H1 (cell line): Measurements from ENCODE around the gene TDP2. TPM values are rescaled to one million over a fixed set of nuclear protein-coding genes. Genes with fewer than 3 reads are reported as not detected.

Source experiments
- CTCF ChIA-PET: fragments of 300-600 bp; sonication (Branson Sonifier 250); formaldehyde crosslinking; loops from one replicate; lab custom pipeline; 2021; ENCODE audit not compliant: partially characterized antibody; lab: Charles Lee
- POLR2A ChIA-PET: fragments of 300-600 bp; sonication (Branson Sonifier 250); formaldehyde crosslinking; loops from one replicate; lab custom pipeline; 2021; ENCODE audit warnings: inconsistent platforms; ENCODE audit not compliant: partially characterized antibody; lab: Charles Lee
- DNase-seq, 2 experiments: peaks; one replicate each; pipeline versions ENCODE4 v3.0.0 to v3.0.0-alpha.2; 2010 to 2022; ENCODE audit warnings: low spot score in 2 of 2, low read depth in 1 of 2, mixed read lengths in 1 of 2
- FAIRE-seq: peaks from 2 replicates; lab custom pipeline; 2011; peaks lifted over from hg19 to GRCh38; lab: Jason Lieb, UNC
- H2AFZ ChIP-seq: 2 replicates; pipeline ENCODE4 v1.8.1; 2012; ENCODE audit warnings: low read length, inconsistent platforms
- H2AK5ac ChIP-seq: 2 replicates; pipeline ENCODE4 v1.6.1; 2013; ENCODE audit warnings: low read depth, low read length
- H2BK120ac ChIP-seq: replicated peaks from 2 replicates; pipeline ENCODE3; 2013; ENCODE audit warnings: low read depth, low read length, inconsistent platforms
- H2BK12ac ChIP-seq: 2 replicates; pipeline ENCODE4 v1.6.1; 2013; ENCODE audit warnings: low read depth, low read length
- H2BK15ac ChIP-seq: 2 replicates; pipeline ENCODE4 v1.6.1; 2013; ENCODE audit warnings: low read length
- H2BK20ac ChIP-seq: 2 replicates; pipeline ENCODE4 v1.6.1; 2013; ENCODE audit warnings: low read length
- H2BK5ac ChIP-seq: 2 replicates; pipeline ENCODE4 v1.6.1; 2013; ENCODE audit warnings: low read depth, low read length
- H3K14ac ChIP-seq: 2 replicates; pipeline ENCODE4 v1.6.1; 2013; ENCODE audit warnings: inconsistent platforms; ENCODE audit not compliant: insufficient read length
- H3K18ac ChIP-seq: 2 replicates; pipeline ENCODE4 v1.6.1; 2013; ENCODE audit warnings: low read length; ENCODE audit errors: extremely low read depth
- H3K23ac ChIP-seq: 2 replicates; pipeline ENCODE4 v1.6.1; 2013; ENCODE audit warnings: inconsistent platforms; ENCODE audit not compliant: insufficient read length
- H3K23me2 ChIP-seq: 2 replicates; pipeline ENCODE4 v1.6.1; 2013; ENCODE audit warnings: low read depth, low read length
- H3K27ac ChIP-seq: 2 replicates; pipeline ENCODE4 v1.6.1; 2011; ENCODE audit warnings: low read depth, low read length, inconsistent platforms
- H3K27me3 ChIP-seq, 4 experiments: replicated peaks in 1 of 4; 1 replicate in 1 of 4; 2 replicates in 3 of 4; pipeline versions ENCODE4 v1.6.1 to v1.8.1; 2011 to 2013; ENCODE audit warnings: low read length in 3 of 4, mild to moderate bottlenecking in 3 of 4, inconsistent platforms in 2 of 4, mixed read lengths in 2 of 4, moderate library complexity in 1 of 4; ENCODE audit not compliant: control insufficient read depth in 3 of 4, insufficient read depth in 3 of 4; ENCODE audit errors: extremely low read depth in 1 of 4
- H3K36me3 ChIP-seq, 4 experiments: 2 replicates each; pipeline versions ENCODE4 v1.6.1 to v1.8.1; 2011 to 2013; ENCODE audit warnings: mild to moderate bottlenecking in 4 of 4, low read length in 3 of 4, moderate library complexity in 2 of 4, control low read depth in 1 of 4, inconsistent platforms in 1 of 4; ENCODE audit not compliant: insufficient read depth in 4 of 4, control insufficient read depth in 2 of 4
- H3K4ac ChIP-seq: replicated peaks from 2 replicates; pipeline ENCODE3; 2013; ENCODE audit warnings: low read length, low read depth, mixed read lengths, inconsistent platforms; ENCODE audit not compliant: insufficient read length
- H3K4me1 ChIP-seq, 4 experiments: replicated peaks in 1 of 4; 1 replicate in 1 of 4; 2 replicates in 3 of 4; pipeline versions ENCODE4 v1.6.1 to v1.8.1; 2011 to 2013; ENCODE audit warnings: low read length in 3 of 4, inconsistent platforms in 2 of 4, mixed read lengths in 1 of 4; ENCODE audit not compliant: insufficient read depth in 4 of 4, control insufficient read depth in 3 of 4
- H3K4me2 ChIP-seq, 2 experiments: 2 replicates each; pipeline versions ENCODE4 v1.6.1 to v1.8.1; 2011 to 2013; ENCODE audit warnings: low read depth in 2 of 2, low read length in 2 of 2, control low read depth in 1 of 2, inconsistent platforms in 1 of 2, mild to moderate bottlenecking in 1 of 2; ENCODE audit not compliant: insufficient read depth in 1 of 2
- H3K4me3 ChIP-seq, 4 experiments: fragments of 200-600, 300-600 bp in 1 of 4; sonication (generic), shearing (Covaris generic), sonication (Bioruptor Twin) in 1 of 4; 2 replicates each; pipeline versions ENCODE4 v1.5.1 to v1.8.1; 2011 to 2016; ENCODE audit warnings: low read length in 4 of 4, low read depth in 3 of 4, control low read depth in 2 of 4, inconsistent platforms in 2 of 4, mild to moderate bottlenecking in 2 of 4, mixed read lengths in 1 of 4, moderate library complexity in 1 of 4; ENCODE audit not compliant: insufficient read depth in 2 of 4; ENCODE audit errors: extremely low read depth in 1 of 4
- H3K56ac ChIP-seq: replicated peaks from 2 replicates; pipeline ENCODE3; 2013; ENCODE audit warnings: low read depth, mild to moderate bottlenecking, mixed read lengths, low read length, inconsistent platforms; ENCODE audit not compliant: insufficient read length
- H3K79me1 ChIP-seq: 2 replicates; pipeline ENCODE4 v1.6.1; 2013; ENCODE audit warnings: low read depth, low read length, control low read depth
- H3K79me2 ChIP-seq, 2 experiments: 2 replicates each; pipeline versions ENCODE4 v1.6.1 to v1.8.1; 2012 to 2013; ENCODE audit warnings: low read length in 2 of 2, mild to moderate bottlenecking in 2 of 2, inconsistent platforms in 1 of 2; ENCODE audit not compliant: insufficient read depth in 2 of 2, control insufficient read depth in 1 of 2
- H3K9ac ChIP-seq, 4 experiments: replicated peaks in 1 of 4; 1 replicate in 1 of 4; 2 replicates in 3 of 4; pipeline versions ENCODE4 v1.6.1 to v1.8.1; 2011 to 2013; ENCODE audit warnings: low read depth in 3 of 4, low read length in 3 of 4, control low read depth in 2 of 4, mild to moderate bottlenecking in 2 of 4, moderate library complexity in 2 of 4, inconsistent platforms in 1 of 4; ENCODE audit errors: extremely low read depth in 1 of 4
- H3K9me3 ChIP-seq, 2 experiments: 2 replicates each; pipeline versions ENCODE4 v1.6.1 to v1.8.1; 2012 to 2013; ENCODE audit warnings: mild to moderate bottlenecking in 2 of 2, moderate library complexity in 2 of 2, control low read depth in 1 of 2, inconsistent platforms in 1 of 2, low read depth in 1 of 2, low read length in 1 of 2, mixed read lengths in 1 of 2; ENCODE audit not compliant: insufficient read depth in 2 of 2
- H4K20me1 ChIP-seq, 2 experiments: replicated peaks in 1 of 2; 2 replicates each; pipeline versions ENCODE3 to v1.8.1; 2011 to 2013; ENCODE audit warnings: inconsistent platforms in 2 of 2, low read length in 2 of 2, mild to moderate bottlenecking in 1 of 2; ENCODE audit not compliant: insufficient read depth in 2 of 2, control insufficient read depth in 1 of 2
- H4K5ac ChIP-seq: 2 replicates; pipeline ENCODE4 v1.6.1; 2013; ENCODE audit warnings: low read length, low read depth, mixed read lengths, inconsistent platforms; ENCODE audit not compliant: insufficient read length
- H4K8ac ChIP-seq: 2 replicates; pipeline ENCODE4 v1.8.0; 2013; ENCODE audit warnings: mild to moderate bottlenecking, moderate library complexity, low read length, inconsistent platforms; ENCODE audit not compliant: insufficient read depth; ENCODE audit errors: extremely low read depth
- H4K91ac ChIP-seq: replicated peaks from 2 replicates; pipeline ENCODE3; 2013; ENCODE audit warnings: low read length, mixed read lengths, inconsistent platforms; ENCODE audit not compliant: insufficient read length
- EP300 ChIP-seq, 2 experiments: IDR thresholded peaks; 1 replicate in 1 of 2; 2 replicates in 1 of 2; pipeline ENCODE4 v1.6.1; 2011 to 2012; ENCODE audit warnings: low read depth in 2 of 2, low read length in 2 of 2, mild to moderate bottlenecking in 2 of 2, borderline replicate concordance in 1 of 2, inconsistent platforms in 1 of 2, moderate library complexity in 1 of 2
- JUN ChIP-seq: IDR thresholded peaks from 2 replicates; pipeline ENCODE4 v1.6.1; 2011; ENCODE audit warnings: low read depth, mild to moderate bottlenecking, improper control_type of control experiment, low read length
- JUND ChIP-seq: IDR thresholded peaks from 2 replicates; pipeline ENCODE4 v1.6.1; 2011; ENCODE audit warnings: mild to moderate bottlenecking, improper control_type of control experiment, low read length
- PHF8 ChIP-seq: fragments of 200-600 bp; sonication (generic); conservative IDR thresholded peaks from 2 replicates; pipeline ENCODE4 v1.7.1; 2012; ENCODE audit warnings: low read depth, mild to moderate bottlenecking, inconsistent platforms, low read length, moderate library complexity
- RNF2 ChIP-seq: fragments of 200-900, 300-1000 bp; sonication (generic); IDR thresholded peaks from 2 replicates; pipeline ENCODE4 v1.7.1; 2016; ENCODE audit warnings: borderline replicate concordance, low read depth, mild to moderate bottlenecking, antibody characterized with exemption, low read length; ENCODE audit not compliant: poor library complexity, severe bottlenecking; ENCODE audit errors: missing control alignments
- SP1 ChIP-seq: IDR thresholded peaks from 2 replicates; pipeline ENCODE4 v1.6.1; 2011; ENCODE audit warnings: low read depth, low read length
- SP2 ChIP-seq: IDR thresholded peaks from 2 replicates; pipeline ENCODE4 v1.6.1; 2012; ENCODE audit warnings: mild to moderate bottlenecking, low read length, inconsistent platforms
- TAF1 ChIP-seq: IDR thresholded peaks from 2 replicates; pipeline ENCODE4 v1.6.1; 2011; ENCODE audit warnings: mild to moderate bottlenecking, low read depth, low read length
- TCF12 ChIP-seq: IDR thresholded peaks from 2 replicates; pipeline ENCODE4 v1.6.1; 2011; ENCODE audit warnings: low read depth, mild to moderate bottlenecking, low read length
- WGBS, 2 experiments: shearing (Covaris generic) in 1 of 2; methylation state at CpG; one replicate each; pipeline versions ENCODE4 v1.1.6 to v1.1.7; 2013 to 2015; ENCODE audit warnings: low lambda C conversion rate in 2 of 2, mixed read lengths in 2 of 2, inconsistent platforms in 1 of 2, low coverage in 1 of 2, missing lambda C conversion rate in 1 of 2; ENCODE audit not compliant: insufficient replicate concordance in 2 of 2, insufficient coverage in 1 of 2, insufficient read length in 1 of 2; ENCODE audit errors: extremely low coverage in 1 of 2, missing lambda C conversion rate in 1 of 2; 5-methylcytosine and 5-hydroxymethylcytosine counted together
- polyA plus RNA-seq, 7 experiments: library from polyadenylated mRNA; depleted of rRNA in 3 of 7; stranded (reverse) in 5 of 7; unstranded in 2 of 7; fragments of >200 nt in 5 of 7; fragments of 200-250 nt in 2 of 7; gene quantifications; 1 replicate in 5 of 7; 2 replicates in 1 of 7; 4 replicates in 1 of 7; pipeline versions ENCODE4 v1.2.1 to v1.2.3, GENCODE V29; 2011 to 2013; ENCODE audit warnings: missing spikeins in 2 of 7, mixed read lengths in 2 of 7
- total RNA-seq: library from RNA; stranded (reverse); fragmentation: NEBNext Ultra II Directional; extraction: Animal tissue kit (Norgen Biotek cat#: 25700); gene quantifications from 2 replicates; pipeline ENCODE4 v1.2.1, GENCODE V29; 2021

Gene TDP2
- total and polyA plus RNA-seq, 2 of the 8 experiments (the other 6 are each of a cell fraction or from before 2014, with no cell fraction given): 18.8 to 51.6 TPM

- 92% methylated on average over 5 of the region's 5 CpGs; no CpG with 5 or more reads in 1 of the 2 experiments for WGBS, 2 experiments
- POLR2A ChIA-PET: no interaction called here
- FAIRE-seq: no peak
Measured at GRCh38 chr6:24619661-24620060, 47.0 kb downstream of the TDP2 start.

More at GRCh38 chr6:24619661-24620060, 47.0 kb downstream of the TDP2 start:
- Histone ChIP-seq H2BK120ac (no peak overlapping the region), H2BK12ac (no peak overlapping the region), H3K79me2 (no peaks in the 10 kb centered on the region), H2BK20ac (no peak overlapping the region), H3K4me1 (no peaks in the 10 kb centered on the region), H3K79me1 (no peaks in the 10 kb centered on the region), H3K9me3 (no peaks in the 10 kb centered on the region), H3K27ac (no peak overlapping the region), H3K4me3 (no peak overlapping the region), H4K91ac (no peak overlapping the region), H3K9ac (no peak overlapping the region), H4K8ac (no peak overlapping the region), H2BK15ac (no peak overlapping the region), H3K4me2 (no peak overlapping the region), H4K5ac (no peak overlapping the region), H3K18ac (no peak overlapping the region), H3K14ac (no peak overlapping the region), H3K27me3 (no peaks in the 10 kb centered on the region), H4K20me1 (no peaks in the 10 kb centered on the region), H2AFZ (no peak overlapping the region), H2BK5ac (no peak overlapping the region), H3K36me3 (no peaks in the 10 kb centered on the region), H2AK5ac (no peak overlapping the region), H3K23me2 (no peaks in the 10 kb centered on the region), H3K56ac (no peak overlapping the region), H3K4ac (no peak overlapping the region), H3K23ac (no peak overlapping the region)
- CTCF ChIA-PET: interaction anchor here (1.0 to 2.8 kb wide), 4 partner anchors 18 to 39 kb away, joined by 3 to 12 read pairs (median 4); no protein-coding TSS in a partner anchor
- TF ChIP-seq JUN (no peak), JUND (no peak), PHF8 (no peak), RNF2 (no peak), SP1 (no peak), EP300 (IDR thresholded peaks at IDR 0.05; ENCODE audit: borderline replicate concordance in 1 of 2, low read depth in 2 of 2, low read length in 2 of 2) (no peak), SP2 (no peak), TAF1 (no peak), TCF12 (no peak)
- no peak for DNase-seq
